Stimulated activated CD8-positive, alpha-beta memory T cell treated with anti-CD3 and anti-CD28 coated beads, Interleukin-4, amount 100 ng/mL, for 1 hour (primary cell): Measurements from ENCODE around the gene HSBP1L1.

Experiments
- DNase-seq, 2 donors: peaks; one replicate each; pipeline ENCODE4 v3.0.0-alpha.2; 2020; ENCODE audit warnings: low read depth in 2 of 2, low spot score in 1 of 2

Gene HSBP1L1

DNA sequence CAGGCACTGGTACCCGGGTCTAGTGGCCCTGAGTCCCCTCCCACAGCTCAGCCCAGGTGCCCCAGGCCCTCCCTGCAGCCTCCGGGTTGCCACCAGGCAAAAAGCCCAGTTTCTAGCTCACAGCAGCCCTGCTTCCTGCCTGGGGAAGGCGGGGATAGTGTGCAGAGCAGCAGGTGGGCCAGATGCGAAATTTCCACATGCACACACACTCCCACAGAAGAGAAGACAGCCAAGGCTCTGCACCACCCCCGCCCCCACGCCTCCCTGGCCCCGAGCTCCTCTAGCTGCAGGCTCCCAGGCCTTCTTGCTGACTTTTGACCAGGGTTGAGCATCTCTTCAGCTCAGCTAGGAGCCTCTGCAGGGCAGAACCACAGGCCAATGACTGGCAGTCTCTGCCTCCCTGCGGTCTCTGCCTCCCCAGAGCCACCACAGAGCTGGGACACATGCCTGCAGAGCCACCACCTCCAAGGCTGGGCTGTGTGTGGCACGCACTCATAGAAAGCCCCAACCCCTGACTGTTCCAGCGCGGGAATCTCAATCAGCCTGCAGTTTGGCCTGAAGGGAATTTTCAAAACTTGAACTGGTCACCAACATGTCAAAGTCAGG, 20.2 kb upstream of the HSBP1L1 start:
- no peak for DNase-seq

DNA sequence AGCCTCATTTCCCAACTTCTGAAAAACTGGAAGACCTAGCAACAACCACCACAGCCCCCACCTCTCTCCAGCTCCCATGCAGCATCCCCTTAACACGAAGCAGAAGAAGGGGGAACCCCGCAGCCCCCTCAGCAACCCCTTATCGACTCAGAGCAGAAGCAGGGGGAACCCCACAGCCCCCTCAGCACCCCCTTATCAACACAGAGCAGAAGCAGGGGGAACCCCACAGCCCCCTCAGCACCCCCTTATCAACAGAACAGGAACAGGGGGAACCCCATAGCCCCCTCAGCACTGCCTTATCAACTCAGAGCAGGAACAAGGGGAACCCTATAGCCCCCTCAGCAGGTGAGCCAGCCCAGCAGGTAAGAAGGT, 19.7 kb upstream of the HSBP1L1 start:
- DNase-seq, result no peak

DNA sequence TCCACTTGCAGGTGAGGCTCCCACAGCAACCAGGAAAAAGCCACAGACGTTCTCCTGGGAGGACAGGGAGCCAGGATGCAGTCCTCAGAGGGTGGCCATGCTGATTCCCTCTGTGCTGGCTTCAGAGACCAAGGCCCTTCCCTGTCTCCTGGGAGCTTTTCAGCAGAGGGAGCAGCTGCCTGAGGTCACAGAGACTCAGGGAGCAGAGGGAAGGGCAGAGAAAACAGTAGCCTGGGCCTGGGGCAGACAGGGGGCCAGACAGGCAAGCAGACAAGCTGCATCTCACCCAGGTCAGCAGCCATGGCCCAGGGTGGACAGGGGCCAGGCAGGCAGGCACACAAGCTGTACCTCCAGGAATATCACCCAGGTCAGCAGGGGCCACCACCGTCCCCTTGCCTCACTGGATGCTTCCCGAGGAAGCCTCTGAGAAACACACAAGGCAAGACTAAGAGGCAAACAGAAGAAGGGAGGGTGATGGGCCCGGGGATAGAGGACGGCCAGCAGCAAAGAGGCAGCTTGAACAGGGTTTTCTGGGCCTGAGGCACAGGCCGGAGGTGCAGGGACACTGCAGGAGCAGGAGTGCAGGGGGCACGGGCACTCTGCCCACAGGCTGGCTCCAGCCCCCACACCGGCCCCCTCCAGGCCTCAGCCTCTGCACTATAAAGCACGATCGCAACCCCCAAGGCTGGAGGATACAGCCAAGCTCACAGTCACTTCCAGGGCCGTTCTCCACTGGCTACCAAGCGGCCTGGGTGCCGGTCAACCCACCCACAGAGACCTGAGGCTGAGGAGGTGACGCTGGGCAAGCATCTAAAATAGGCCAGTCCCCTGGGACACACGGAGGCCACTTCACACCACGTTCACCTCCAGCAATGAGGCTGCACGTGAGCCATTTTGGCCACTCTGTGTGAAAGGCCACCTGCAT, 19.1 kb upstream of the HSBP1L1 start:
- DNase-seq, result no peak

DNA sequence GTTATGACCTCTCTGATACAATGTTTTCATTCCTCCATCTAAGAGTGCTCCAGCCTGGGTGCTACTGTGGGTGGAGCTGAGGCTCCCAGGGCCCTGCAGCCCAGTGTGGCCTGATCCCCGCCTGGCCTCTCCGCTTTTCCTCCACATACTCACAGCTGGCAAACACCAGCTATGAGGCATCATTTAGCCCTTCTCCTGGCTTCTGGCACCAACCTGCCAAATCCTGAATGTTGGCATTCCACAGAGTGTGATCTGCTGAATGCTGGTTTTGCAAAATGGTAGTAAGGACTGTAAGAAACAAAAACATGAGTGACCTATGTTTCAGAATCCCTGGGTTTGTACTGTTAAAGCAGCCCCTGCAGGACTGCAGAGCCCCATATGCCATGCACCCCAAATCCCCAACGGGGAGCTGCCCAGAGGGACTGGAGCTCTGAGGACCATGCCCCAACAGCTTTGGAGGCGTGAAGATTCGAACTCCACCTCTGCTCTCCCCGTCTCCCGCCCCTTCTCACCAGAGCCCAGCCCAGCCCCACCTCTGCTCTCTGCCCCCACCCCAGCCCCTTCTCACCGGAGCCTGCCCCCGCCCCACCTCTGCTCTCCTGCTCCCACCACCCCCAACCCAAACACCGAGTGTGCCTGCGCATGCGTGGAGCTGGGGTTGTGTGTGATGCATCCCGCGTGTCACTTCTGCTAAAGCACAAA, 17.2 kb upstream of the HSBP1L1 start:
- no peak for DNase-seq

- DNase-seq, result no peak
Measured at GRCh38 chr18:79947881-79948610, 16.4 kb upstream of the HSBP1L1 start.

DNA sequence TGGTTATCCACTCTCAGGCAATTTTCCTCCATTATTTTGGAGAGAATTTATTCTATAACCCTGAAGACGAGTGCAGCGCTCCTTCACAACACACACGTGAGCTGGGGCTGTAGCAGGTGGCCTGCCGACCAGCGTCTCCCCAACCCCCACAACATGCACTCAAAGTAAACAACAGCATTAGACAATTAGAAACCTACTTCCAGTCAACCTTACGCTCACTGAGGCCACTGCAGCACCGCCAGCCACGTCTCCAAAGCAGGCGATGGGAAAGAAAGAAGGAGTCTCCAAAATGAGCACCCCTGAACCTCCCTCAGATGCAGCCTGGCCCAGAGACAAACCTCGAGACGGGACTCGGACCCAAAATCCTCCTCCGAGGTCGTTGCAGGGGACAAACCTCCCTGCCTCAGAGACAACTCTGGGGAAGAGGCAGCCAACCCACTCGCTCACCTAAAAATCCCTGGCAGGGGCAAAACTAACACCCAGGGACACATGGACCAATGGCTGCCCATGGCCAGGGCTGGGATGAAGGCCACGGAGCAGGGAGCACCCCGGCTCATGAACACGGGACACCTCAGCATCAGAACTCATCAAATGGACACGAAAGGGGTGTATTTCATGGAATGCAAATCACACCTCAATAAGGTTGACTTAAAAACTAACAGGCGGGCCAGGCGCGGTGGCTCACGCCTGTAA, 15.6 kb upstream of the HSBP1L1 start:
- no peak for DNase-seq

DNA sequence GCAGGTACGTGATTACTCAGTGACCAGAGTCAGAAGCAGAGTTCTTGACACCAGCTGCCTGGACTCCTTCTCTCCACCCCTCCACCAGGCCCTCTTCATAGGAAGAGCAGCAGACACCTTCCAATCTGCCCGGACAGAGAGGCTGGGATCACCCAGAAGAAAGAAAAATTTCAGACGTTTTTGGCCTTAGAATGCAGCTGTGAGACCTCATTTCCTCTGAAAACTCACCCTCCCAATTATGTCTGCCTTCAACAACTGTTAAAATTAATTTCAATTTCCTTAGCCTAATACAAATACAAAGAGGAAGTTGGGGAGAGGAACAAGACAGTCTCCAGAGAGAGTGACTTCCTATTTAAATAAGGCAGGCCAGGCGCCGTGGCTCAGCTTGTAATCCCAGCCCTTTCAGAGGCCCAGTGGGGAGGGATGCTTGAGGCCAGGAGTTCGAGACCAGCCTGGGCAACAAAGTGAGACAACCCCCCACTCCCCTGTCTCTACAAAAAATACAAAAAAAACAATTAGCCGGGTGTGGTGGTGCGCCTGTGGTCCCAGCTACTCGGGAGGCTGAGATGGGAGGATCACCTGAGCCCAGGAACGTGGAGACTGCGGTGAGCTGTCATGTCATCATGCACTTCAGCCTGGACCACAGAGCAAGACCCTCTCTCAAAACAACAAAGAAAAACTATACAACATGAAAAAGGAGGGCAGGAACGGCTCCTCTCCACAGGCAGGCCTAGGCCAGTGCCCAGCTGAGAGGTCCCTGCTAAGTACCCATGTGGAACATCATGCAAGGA, 14.6 kb upstream of the HSBP1L1 start:
- no peak for DNase-seq

GRCh38 chr18:79950515-79951341, 13.7 kb upstream of the HSBP1L1 start:
- no peak for DNase-seq

GRCh38 chr18:79951545-79952455, 12.6 kb upstream of the HSBP1L1 start, which contains the start of gene SLC66A2:
Gene SLC66A2 (minus strand): TSS chr18:79951653. CDS start chr18:79950926, 727 bp downstream.
- DNase-seq, result peak; percentile 92 to 93

- DNase-seq, result no peak
Measured at GRCh38 chr18:79952456-79952995, 11.9 kb upstream of the HSBP1L1 start.

DNA sequence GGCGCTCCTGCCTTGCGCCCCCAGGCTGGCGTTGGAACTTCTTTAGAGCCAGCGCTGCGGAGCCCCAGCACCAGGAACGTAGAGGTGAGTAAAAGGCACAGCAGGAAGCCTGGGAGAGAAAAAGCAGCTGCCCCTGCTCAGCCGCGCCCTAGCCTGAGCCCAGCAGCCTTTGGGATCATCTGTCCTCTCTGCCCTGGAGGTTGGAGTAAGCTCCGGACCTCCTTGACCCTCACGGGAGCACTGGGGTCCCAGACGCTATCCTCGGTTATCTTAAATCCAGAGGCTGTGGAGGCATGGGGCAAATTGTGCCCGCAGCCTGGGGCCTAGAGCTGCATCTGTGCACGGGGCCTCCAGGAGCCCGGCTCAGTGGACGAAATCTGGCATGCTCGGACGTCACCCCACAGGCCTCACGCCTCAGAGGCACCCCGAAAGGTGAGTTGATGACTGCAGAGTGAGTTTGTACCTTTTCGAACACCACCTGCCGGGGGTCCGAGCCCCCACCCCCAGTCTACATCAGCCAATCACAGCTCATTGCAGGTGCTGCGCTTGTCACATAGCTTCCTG, 11.4 kb upstream of the HSBP1L1 start:
- DNase-seq, result no peak

- DNase-seq, result no peak
Measured at GRCh38 chr18:79953971-79954651, 10.3 kb upstream of the HSBP1L1 start.

DNA sequence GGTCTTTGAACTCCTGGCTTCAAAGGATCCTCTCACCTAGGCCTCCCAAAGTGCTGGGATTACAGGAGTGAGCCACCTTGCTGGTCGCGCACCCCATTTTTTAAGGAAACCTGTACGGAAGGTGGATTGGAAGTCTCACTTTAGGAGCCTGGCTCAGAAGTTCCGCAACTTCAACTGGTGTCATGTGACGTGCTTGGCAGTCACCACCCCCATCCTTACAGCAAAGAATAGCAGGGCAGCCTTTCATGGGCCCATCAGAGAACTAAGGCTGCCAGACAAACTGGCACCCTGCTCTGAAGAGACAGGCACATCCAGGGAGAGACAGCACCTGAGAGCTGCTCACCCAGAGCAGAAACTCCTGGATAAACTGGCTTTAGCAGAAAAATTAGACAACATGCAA, 9.7 kb upstream of the HSBP1L1 start:
- no peak for DNase-seq

- DNase-seq, result no peak
Measured at GRCh38 chr18:79955302-79956075, 9.0 kb upstream of the HSBP1L1 start.

GRCh38 chr18:79956276-79956675, 8.2 kb upstream of the HSBP1L1 start:
- no peak for DNase-seq

DNA sequence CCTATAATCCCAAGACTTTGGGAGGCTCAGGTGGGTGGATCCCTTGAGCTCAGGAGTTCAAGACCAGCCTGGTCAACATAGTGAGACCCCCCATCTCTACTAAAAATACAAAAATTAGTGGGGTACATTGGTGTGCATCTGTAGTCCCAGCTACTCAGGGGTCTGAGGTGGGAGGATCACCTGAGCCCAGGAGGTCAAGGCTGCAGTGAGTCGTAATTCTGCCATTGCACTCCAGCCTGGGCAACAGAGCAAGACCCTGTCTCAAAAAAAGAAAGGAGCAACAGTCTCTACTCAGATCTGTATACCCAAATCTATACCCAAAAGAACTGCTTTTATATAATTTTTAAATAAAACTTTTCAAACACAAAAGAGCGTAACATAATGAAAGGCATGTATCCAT, 5.5 kb upstream of the HSBP1L1 start:
- no peak for DNase-seq
